Measurements from ENCODE around the gene ZNF280C. TPM values are rescaled to one million over a fixed set of nuclear protein-coding genes. Genes with fewer than 3 reads are reported as not detected.

Gene ZNF280C
- total RNA-seq, result 1 to 10 TPM; 2.3 to 4.3 (median 3.2) TPM
- long read RNA-seq, donor 1, full-length matches to known transcripts, result 1 of 1 reads
- long read RNA-seq, donor 1, partial matches to known transcripts, result 0 of 1 reads
- long read RNA-seq, donor 1, other reads (novel, unspliced or antisense), result 0 of 1 reads
- long read RNA-seq, donor 2, result 0 reads

GRCh38 chrX:130268449-130269170 lies at the start of gene ZNF280C:
Gene ZNF280C, minus strand, starts transcription at chrX:130268899. Its CDS starts 8,450 bp downstream, at chrX:130260449.
- DNase-seq, result peak; percentile 90 to 94 (median 91)
- intact Hi-C loops (cut with DNase I, micrococcal nuclease), result no loop called here
- H3K4me3 ChIP-seq, result peak within 1 kb of the TSS; percentile 28

GRCh38 chrX:130304587-130305368 lies 36.1 kb upstream of the ZNF280C start:
- intact Hi-C loops (cut with DNase I, micrococcal nuclease), result no loop called here
- TF ChIP-seq CTCF (IDR thresholded peaks at IDR 0.05), result no peak
- no peaks in the 10 kb centered on the region for H3K9me3 ChIP-seq
- no peaks in the 10 kb centered on the region for H3K4me1 ChIP-seq (ENCODE audit: low read depth)
- H3K4me3 ChIP-seq, result no peak overlapping the region
- H3K36me3 ChIP-seq (ENCODE audit: low read depth), result no peaks in the 10 kb centered on the region
- no peak for ATAC-seq
- DNase-seq, result no peak

More at GRCh38 chrX:130268449-130269170, at the start of gene ZNF280C:
- TF ChIP-seq CTCF (IDR thresholded peaks at IDR 0.05), result no peak
- no peaks in the 10 kb centered on the region for H3K9me3 ChIP-seq
- H3K4me1 ChIP-seq (ENCODE audit: low read depth), result no peaks in the 10 kb centered on the region
- no peaks in the 10 kb centered on the region for H3K36me3 ChIP-seq (ENCODE audit: low read depth)
- peak; percentile 99 for ATAC-seq

- H3K9me3 ChIP-seq, result no peaks in the 10 kb centered on the region
Measured at GRCh38 chrX:130301977-130302376, 33.3 kb upstream of the ZNF280C start.

GRCh38 chrX:130301405-130301804 lies 32.7 kb upstream of the ZNF280C start:
- Histone ChIP-seq H3K4me3 (no peak overlapping the region), H3K9me3 (no peaks in the 10 kb centered on the region)

More at GRCh38 chrX:130301977-130302376, 33.3 kb upstream of the ZNF280C start:
- no peaks in the 10 kb centered on the region for H3K4me1 ChIP-seq (ENCODE audit: low read depth)
- no peak for TF ChIP-seq CTCF (IDR thresholded peaks at IDR 0.05)
- intact Hi-C loops (cut with DNase I, micrococcal nuclease), result no loop called here
- ATAC-seq (no peak), DNase-seq (no peak)
- no peaks in the 10 kb centered on the region for H3K36me3 ChIP-seq (ENCODE audit: low read depth)
- H3K4me3 ChIP-seq, result no peak overlapping the region

GRCh38 chrX:130300010-130300282 lies 31.2 kb upstream of the ZNF280C start:
- ATAC-seq (no peak), DNase-seq (no peak)
- no peaks in the 10 kb centered on the region for H3K4me1 ChIP-seq (ENCODE audit: low read depth)
- TF ChIP-seq CTCF (IDR thresholded peaks at IDR 0.05), result no peak
- H3K4me3 ChIP-seq, result no peak overlapping the region
- H3K36me3 ChIP-seq (ENCODE audit: low read depth), result no peaks in the 10 kb centered on the region
- intact Hi-C loops (cut with DNase I, micrococcal nuclease), result no loop called here
- H3K9me3 ChIP-seq, result no peaks in the 10 kb centered on the region

More at GRCh38 chrX:130301405-130301804, 32.7 kb upstream of the ZNF280C start:
- Histone ChIP-seq H3K4me1 (ENCODE audit: low read depth) (no peaks in the 10 kb centered on the region), H3K36me3 (ENCODE audit: low read depth) (no peaks in the 10 kb centered on the region)
- DNase-seq (no peak), ATAC-seq (no peak)
- intact Hi-C loops (cut with DNase I, micrococcal nuclease), result no loop called here
- TF ChIP-seq CTCF (IDR thresholded peaks at IDR 0.05), result no peak
